ENCODE results near the gene PUM2.

- TF ChIP-seq EZH2 (IDR thresholded peaks at IDR 0.05; ENCODE audit: borderline replicate concordance, low read depth, low read length, poor library complexity, severe bottlenecking): no peak
- TF ChIP-seq CTCF (conservative IDR thresholded peaks at IDR 0.05; ENCODE audit: low read depth, low read length): no peak
Observed at GRCh38 chr2:20218331-20219320, 132.0 kb downstream of the PUM2 start.

All from A673 (cell line).